OCI-LY3 (cell line): Measurements from ENCODE around the gene SPIRE1.
A peak's percentile ranks its signal among the peaks of the same experiment; 100 is the strongest.
"Not testable (repeated sequence)": the region's sequence is repeated elsewhere in the genome, so short reads cannot be mapped to it uniquely, and the experiment has no call there.

Source experiments
- H2AFZ ChIP-seq: fragments of 200-600, 300-600 bp; shearing (Covaris generic); 2 replicates; pipeline ENCODE4 v1.6.0; 2014; ENCODE audit warnings: antibody characterized with exemption, low read depth, low read length
- H3K27ac ChIP-seq: fragments of 200-600, 300-600 bp; sonication (generic); 2 replicates; pipeline ENCODE4 v1.5.1; 2014; ENCODE audit warnings: mild to moderate bottlenecking, low read length, moderate library complexity, mixed read lengths
- H3K27me3 ChIP-seq: fragments of 200-600, 300-600 bp; sonication (generic); 2 replicates; pipeline ENCODE4 v1.6.1; 2014; ENCODE audit warnings: low read depth, low read length, mixed read lengths
- H3K36me3 ChIP-seq: fragments of 200-600, 300-600 bp; sonication (generic); replicated peaks from 2 replicates; pipeline ENCODE3; 2014; ENCODE audit warnings: low read depth, low read length, mixed read lengths
- H3K4me1 ChIP-seq: fragments of 300-600, 200-600 bp; sonication (generic); 2 replicates; pipeline ENCODE4 v1.6.1; 2014; ENCODE audit warnings: low read length, mixed read lengths
- H3K4me2 ChIP-seq: fragments of 200-600, 300-600 bp; sonication (generic); 2 replicates; pipeline ENCODE4 v1.6.1; 2014; ENCODE audit warnings: low read length, mixed read lengths
- H3K4me3 ChIP-seq: fragments of 300-600, 200-600 bp; sonication (generic); 2 replicates; pipeline ENCODE4 v1.5.1; 2014; ENCODE audit warnings: antibody characterized with exemption, mild to moderate bottlenecking, low read length, moderate library complexity
- H3K79me2 ChIP-seq: fragments of 300-600, 200-600 bp; shearing (Covaris generic); 2 replicates; pipeline ENCODE4 v1.6.1; 2014; ENCODE audit warnings: mild to moderate bottlenecking, low read length, mixed read lengths
- H3K9ac ChIP-seq: fragments of 300-600, 200-600 bp; shearing (Covaris generic); 2 replicates; pipeline ENCODE4 v1.6.0; 2014; ENCODE audit warnings: mild to moderate bottlenecking, low read length, moderate library complexity
- H3K9me3 ChIP-seq: fragments of 200-600, 300-600 bp; shearing (Covaris generic); 2 replicates; pipeline ENCODE4 v1.6.1; 2014; ENCODE audit warnings: low read length, mixed read lengths; ENCODE audit not compliant: insufficient read depth
- H4K20me1 ChIP-seq: fragments of 200-600, 300-600 bp; sonication (generic); 2 replicates; pipeline ENCODE4 v1.6.1; 2016; ENCODE audit warnings: low read length, mixed read lengths; ENCODE audit not compliant: insufficient read depth
- CTCF ChIP-seq: fragments of 200-600, 300-600 bp; sonication (generic); IDR thresholded peaks from 2 replicates; pipeline ENCODE4 v1.5.1; 2014; ENCODE audit warnings: antibody characterized with exemption, low read length, low read depth
- EZH2phosphoT487 ChIP-seq: fragments of 200-600 bp; shearing (Covaris generic); IDR thresholded peaks from 2 replicates; pipeline ENCODE4 v1.6.1; 2018; ENCODE audit warnings: antibody characterized with exemption, mixed run types, low read depth

Gene SPIRE1

GRCh38 chr18:12647773-12648172 is 10.1 kb downstream of the SPIRE1 start:
- Histone ChIP-seq H3K9me3 (no peaks in the 10 kb centered on the region), H3K4me3 (no peak overlapping the region), H3K27me3 (no peaks in the 10 kb centered on the region), H3K4me2 (no peak overlapping the region), H3K79me2 (peaks cover 13% of the 10 kb centered on the region), H3K4me1 (peaks cover 10% of the 10 kb centered on the region), H2AFZ (no peak overlapping the region), H3K27ac (no peak overlapping the region), H3K36me3 (no peaks in the 10 kb centered on the region), H4K20me1 (no peaks in the 10 kb centered on the region; the same call in none of the 2 replicates), H3K9ac (no peak overlapping the region)
- TF ChIP-seq CTCF, result no peak
- TF ChIP-seq EZH2phosphoT487, result no peak

DNA sequence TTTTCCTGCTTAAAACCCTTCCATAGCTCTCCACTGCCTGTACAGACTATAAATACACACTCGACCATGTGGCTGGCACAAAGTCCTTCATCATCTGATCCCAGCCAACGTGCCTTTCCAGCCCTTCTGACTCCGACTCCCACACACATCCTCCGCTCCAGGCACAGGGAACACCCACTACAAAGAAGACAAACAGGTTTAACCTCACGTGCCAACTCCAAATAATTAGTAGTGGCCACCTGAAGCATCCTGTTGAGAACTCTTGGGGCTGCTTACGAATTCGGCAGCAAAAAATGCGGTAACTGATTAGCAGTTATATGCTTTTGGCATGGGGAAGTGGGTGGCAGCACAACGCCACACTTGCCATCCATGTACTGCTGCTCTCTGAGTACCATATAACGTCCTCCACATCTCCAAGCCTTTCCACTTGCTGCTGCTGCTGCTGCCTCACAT is 12.1 kb downstream of the SPIRE1 start:
- TF ChIP-seq EZH2phosphoT487 (no peak), CTCF (no peak)
- no peak overlapping the region for H2AFZ ChIP-seq
- H3K27me3 ChIP-seq, result no peaks in the 10 kb centered on the region
- H3K4me1 ChIP-seq, result peaks cover 10% of the 10 kb centered on the region
- H3K9me3 ChIP-seq, result no peaks in the 10 kb centered on the region
- H3K79me2 ChIP-seq, result peaks cover 5% of the 10 kb centered on the region; the same call in 1 of the 2 replicates
- H3K4me3 ChIP-seq, result no peak overlapping the region
- H3K27ac ChIP-seq, result no peak overlapping the region
- no peaks in the 10 kb centered on the region; the same call in 1 of the 2 replicates for H4K20me1 ChIP-seq
- 0 out of 2 replicates have a peak overlapping the region, but pooled peaks have one; percentile 31 for H3K4me2 ChIP-seq
- H3K9ac ChIP-seq, result no peak overlapping the region
- H3K36me3 ChIP-seq, result no peaks in the 10 kb centered on the region

- no peak overlapping the region for H3K9ac ChIP-seq
- H2AFZ ChIP-seq, result no peak overlapping the region
- H3K4me2 ChIP-seq, result peak overlapping the region; percentile 31; the same call in 1 of the 2 replicates
- peaks cover 5% of the 10 kb centered on the region; the same call in 1 of the 2 replicates for H3K79me2 ChIP-seq
- H3K4me1 ChIP-seq, result peaks cover 10% of the 10 kb centered on the region
- H3K4me3 ChIP-seq, result no peak overlapping the region
- H3K27ac ChIP-seq, result no peak overlapping the region
- no peaks in the 10 kb centered on the region for H3K9me3 ChIP-seq
- H3K27me3 ChIP-seq, result no peaks in the 10 kb centered on the region
- no peaks in the 10 kb centered on the region for H3K36me3 ChIP-seq
- TF ChIP-seq EZH2phosphoT487 (no peak), CTCF (no peak)
- H4K20me1 ChIP-seq, result no peaks in the 10 kb centered on the region; the same call in 1 of the 2 replicates
Observed at GRCh38 chr18:12645254-12645653, 12.7 kb downstream of the SPIRE1 start.

- H3K27me3 ChIP-seq, H4K20me1 ChIP-seq, H3K4me1 ChIP-seq, H3K9me3 ChIP-seq, H3K27ac ChIP-seq, H3K36me3 ChIP-seq, H3K4me2 ChIP-seq, H3K9ac ChIP-seq, H3K79me2 ChIP-seq, H2AFZ ChIP-seq, H3K4me3 ChIP-seq: not testable (repeated sequence)
Observed at GRCh38 chr18:12643756-12644155, 14.2 kb downstream of the SPIRE1 start.
